ENCODE results near the gene LETMD1. TPM values are rescaled to one million over a fixed set of nuclear protein-coding genes. Genes with fewer than 3 reads are reported as not detected.

Gene LETMD1
- total RNA-seq, 1 donor from 2014 or later = 25.3 TPM

DNA sequence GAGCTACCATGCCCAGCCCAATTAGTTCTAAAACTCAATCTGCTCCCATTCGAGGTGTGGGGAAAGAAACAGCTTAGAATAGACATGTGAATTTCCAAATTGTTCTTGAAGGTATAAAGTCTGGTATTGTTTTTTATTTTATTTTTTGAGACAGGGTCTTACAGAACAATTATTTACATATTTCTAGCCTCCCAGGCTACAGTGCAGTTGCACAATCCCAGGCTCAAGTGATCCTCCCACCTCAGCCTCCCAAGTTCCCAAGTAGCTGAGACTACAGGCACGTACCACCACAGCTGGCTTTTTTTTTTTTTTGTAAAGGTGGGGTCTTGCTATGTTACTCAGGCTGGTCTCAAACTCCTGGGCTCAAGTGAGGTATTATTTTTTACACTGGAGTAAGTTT is 28.2 kb upstream of the LETMD1 start:
- Mint-ChIP-seq H3K36me3 (ENCODE audit: low read depth) (no peaks in the 10 kb centered on the region), H3K27me3 (ENCODE audit: low read depth) (no peaks in the 10 kb centered on the region), H3K27ac (ENCODE audit: unreplicated experiment) (no peak overlapping the region), H3K9me3 (ENCODE audit: low read depth) (no peaks in the 10 kb centered on the region), H3K4me1 (ENCODE audit: low read depth) (peaks cover 19% of the 10 kb centered on the region), H3K4me3 (ENCODE audit: unreplicated experiment) (no peak overlapping the region)
- TF ChIP-seq, protein P1, sequence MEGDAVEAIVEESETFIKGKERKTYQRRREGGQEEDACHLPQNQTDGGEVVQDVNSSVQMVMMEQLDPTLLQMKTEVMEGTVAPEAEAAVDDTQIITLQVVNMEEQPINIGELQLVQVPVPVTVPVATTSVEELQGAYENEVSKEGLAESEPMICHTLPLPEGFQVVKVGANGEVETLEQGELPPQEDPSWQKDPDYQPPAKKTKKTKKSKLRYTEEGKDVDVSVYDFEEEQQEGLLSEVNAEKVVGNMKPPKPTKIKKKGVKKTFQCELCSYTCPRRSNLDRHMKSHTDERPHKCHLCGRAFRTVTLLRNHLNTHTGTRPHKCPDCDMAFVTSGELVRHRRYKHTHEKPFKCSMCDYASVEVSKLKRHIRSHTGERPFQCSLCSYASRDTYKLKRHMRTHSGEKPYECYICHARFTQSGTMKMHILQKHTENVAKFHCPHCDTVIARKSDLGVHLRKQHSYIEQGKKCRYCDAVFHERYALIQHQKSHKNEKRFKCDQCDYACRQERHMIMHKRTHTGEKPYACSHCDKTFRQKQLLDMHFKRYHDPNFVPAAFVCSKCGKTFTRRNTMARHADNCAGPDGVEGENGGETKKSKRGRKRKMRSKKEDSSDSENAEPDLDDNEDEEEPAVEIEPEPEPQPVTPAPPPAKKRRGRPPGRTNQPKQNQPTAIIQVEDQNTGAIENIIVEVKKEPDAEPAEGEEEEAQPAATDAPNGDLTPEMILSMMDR (IDR thresholded peaks at IDR 0.05) = no peak
- no peak for DNase-seq (ENCODE audit: low spot score)

DNA sequence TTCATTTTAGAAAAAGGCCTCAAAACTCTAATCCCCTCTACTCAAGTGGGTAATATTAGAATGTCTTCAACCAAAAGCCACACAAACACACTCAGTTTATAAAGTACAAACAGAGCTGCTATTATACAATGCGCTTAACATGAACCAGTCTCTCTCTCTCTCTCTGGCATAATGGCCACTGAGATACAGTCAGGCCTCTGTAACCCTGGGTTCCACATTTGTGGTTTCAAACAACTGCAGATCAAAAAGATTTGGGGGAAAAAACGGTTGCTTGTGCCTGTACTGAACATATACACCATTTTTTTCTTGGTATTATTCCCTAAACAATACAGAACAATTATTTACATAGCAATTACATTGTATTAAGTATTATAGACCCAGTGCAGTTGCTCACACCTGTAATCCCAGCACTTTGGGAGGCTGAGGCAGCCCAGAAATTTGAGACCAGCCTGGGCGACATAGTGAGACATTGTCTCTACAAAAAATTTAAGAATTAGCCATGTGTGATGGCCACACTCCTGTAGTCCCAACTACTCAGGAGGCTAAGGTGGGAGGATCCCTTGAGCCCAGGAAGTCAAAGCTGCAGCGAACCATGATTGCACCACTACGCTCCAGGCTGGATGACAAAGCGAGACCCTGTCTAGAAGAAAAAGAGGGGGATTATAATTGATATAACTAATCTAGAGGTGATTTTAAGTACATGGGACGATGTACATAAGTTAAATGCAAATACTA is 27.5 kb upstream of the LETMD1 start:
- H3K27me3 Mint-ChIP-seq (ENCODE audit: low read depth) = no peaks in the 10 kb centered on the region
- peaks cover 26% of the 10 kb centered on the region for H3K4me1 Mint-ChIP-seq (ENCODE audit: low read depth)
- H3K4me3 Mint-ChIP-seq (ENCODE audit: unreplicated experiment) = no peak overlapping the region
- TF ChIP-seq, protein P1 (IDR thresholded peaks at IDR 0.05) = no peak
- no peaks in the 10 kb centered on the region for H3K9me3 Mint-ChIP-seq (ENCODE audit: low read depth)
- H3K36me3 Mint-ChIP-seq (ENCODE audit: low read depth) = no peaks in the 10 kb centered on the region
- DNase-seq (ENCODE audit: low spot score) = no peak
- H3K27ac Mint-ChIP-seq (ENCODE audit: unreplicated experiment) = no peak overlapping the region

DNA sequence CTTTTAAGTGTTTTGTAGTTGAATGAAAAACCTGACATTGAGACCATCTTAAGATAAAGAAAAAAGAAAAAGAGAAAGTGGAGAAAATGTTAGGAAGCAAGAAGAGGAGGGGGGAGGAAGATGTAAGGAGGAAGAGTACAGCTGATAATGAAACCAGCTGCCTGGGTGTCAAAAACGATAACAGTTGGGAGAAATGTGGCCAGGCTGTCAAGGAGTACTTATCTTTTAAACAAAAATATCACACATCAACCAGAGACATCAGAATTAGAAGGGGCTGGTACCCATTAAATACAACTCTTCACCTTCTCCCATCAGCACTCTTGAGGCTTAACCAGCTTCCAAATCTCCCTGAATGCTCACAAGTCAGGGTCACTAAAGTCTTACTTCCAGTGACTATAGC is 26.4 kb upstream of the LETMD1 start:
- Mint-ChIP-seq H3K27me3 (ENCODE audit: low read depth) (no peaks in the 10 kb centered on the region), H3K4me3 (ENCODE audit: unreplicated experiment) (no peak overlapping the region), H3K4me1 (ENCODE audit: low read depth) (peaks cover 27% of the 10 kb centered on the region), H3K9me3 (ENCODE audit: low read depth) (no peaks in the 10 kb centered on the region), H3K27ac (ENCODE audit: unreplicated experiment) (no peak overlapping the region), H3K36me3 (ENCODE audit: low read depth) (no peaks in the 10 kb centered on the region)
- no peak for DNase-seq (ENCODE audit: low spot score)
- TF ChIP-seq, protein P1 (IDR thresholded peaks at IDR 0.05) = no peak

DNA sequence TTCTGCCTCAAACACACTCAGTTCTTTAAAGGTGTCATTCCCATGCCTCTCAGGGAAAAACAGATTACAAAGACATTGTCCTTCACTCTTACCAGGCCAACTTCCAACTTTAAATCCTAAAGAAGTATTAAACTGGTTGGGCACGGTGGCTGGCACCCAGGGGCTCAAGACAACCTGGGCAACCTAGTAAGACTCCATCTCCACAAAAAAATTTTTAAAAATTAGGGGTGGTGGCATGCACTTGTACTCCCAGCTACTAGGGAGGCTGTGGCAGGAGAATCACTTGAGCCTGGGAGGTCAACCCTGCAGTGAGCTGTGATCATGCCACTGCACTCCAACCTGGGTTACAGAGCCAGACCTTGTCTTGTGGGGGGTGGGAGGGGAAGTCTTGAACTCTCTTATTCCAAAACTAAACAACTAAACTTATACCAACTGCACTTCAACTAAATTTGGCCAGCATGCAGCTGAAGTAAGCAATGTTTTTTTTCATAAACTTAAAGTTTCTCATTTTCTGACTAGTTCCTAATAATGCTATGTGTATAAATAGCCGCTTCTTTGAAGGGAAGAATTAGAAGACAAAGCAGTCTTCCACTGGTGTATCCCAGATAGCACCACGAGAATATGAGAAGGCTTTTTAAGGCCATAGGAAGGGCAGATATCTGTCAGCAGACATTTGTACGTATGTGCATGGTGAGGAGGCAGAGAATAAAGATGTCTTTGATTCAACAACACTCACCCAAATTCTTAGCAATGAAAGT is 24.3 kb upstream of the LETMD1 start:
- H3K9me3 Mint-ChIP-seq (ENCODE audit: low read depth) = no peaks in the 10 kb centered on the region
- no peaks in the 10 kb centered on the region for H3K36me3 Mint-ChIP-seq (ENCODE audit: low read depth)
- DNase-seq (ENCODE audit: low spot score) = no peak
- H3K4me3 Mint-ChIP-seq (ENCODE audit: unreplicated experiment) = peak overlapping the region; percentile 95
- H3K27ac Mint-ChIP-seq (ENCODE audit: unreplicated experiment) = peak overlapping the region; percentile 98
- TF ChIP-seq, protein P1 (IDR thresholded peaks at IDR 0.05) = no peak
- peaks cover 32% of the 10 kb centered on the region for H3K4me1 Mint-ChIP-seq (ENCODE audit: low read depth)
- no peaks in the 10 kb centered on the region for H3K27me3 Mint-ChIP-seq (ENCODE audit: low read depth)

DNA sequence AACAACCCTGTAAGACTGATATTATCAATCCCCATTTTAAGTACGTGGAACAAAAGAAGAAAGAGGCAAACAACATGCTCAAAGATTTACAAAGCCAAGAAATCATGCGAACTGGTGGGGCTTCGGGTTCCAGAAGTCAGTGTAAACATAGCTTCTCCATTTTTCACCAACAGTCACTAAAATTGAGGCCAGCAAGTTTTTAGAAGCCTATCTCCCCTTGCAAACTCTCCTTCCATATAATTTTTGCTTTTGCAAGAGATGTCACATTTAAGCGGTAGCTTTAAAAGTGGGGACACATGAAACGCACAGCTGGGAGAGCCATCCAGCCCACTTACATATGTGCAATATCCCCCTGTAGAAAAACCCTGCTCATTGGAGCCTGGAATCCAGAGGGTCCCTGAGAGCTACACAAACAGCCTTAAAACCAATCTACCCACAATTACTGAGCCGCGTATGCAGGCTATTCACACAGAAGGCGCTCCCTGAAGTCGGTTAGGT is 22.7 kb upstream of the LETMD1 start:
- DNase-seq (ENCODE audit: low spot score) = no peak
- Mint-ChIP-seq H3K4me3 (ENCODE audit: unreplicated experiment) (peak overlapping the region; percentile 95), H3K27ac (ENCODE audit: unreplicated experiment) (peak overlapping the region; percentile 98), H3K9me3 (ENCODE audit: low read depth) (no peaks in the 10 kb centered on the region), H3K4me1 (ENCODE audit: low read depth) (peaks cover 34% of the 10 kb centered on the region), H3K27me3 (ENCODE audit: low read depth) (no peaks in the 10 kb centered on the region), H3K36me3 (ENCODE audit: low read depth) (no peaks in the 10 kb centered on the region)
- TF ChIP-seq, protein P1 (IDR thresholded peaks at IDR 0.05) = no peak

All from chondrocyte (in vitro differentiated cells).